HEK293T (cell line): Measurements from ENCODE around the gene SHPK.

Source experiments
- ARNT ChIP-seq: fragments of 450-650 bp; IDR thresholded peaks from 2 replicates; pipeline ENCODE4 v1.6.1; 2017; ENCODE audit warnings: mild to moderate bottlenecking
- SP1 ChIP-seq: fragments of 450-650 bp; IDR thresholded peaks from 2 replicates; pipeline ENCODE4 v1.6.1; 2017

DNA sequence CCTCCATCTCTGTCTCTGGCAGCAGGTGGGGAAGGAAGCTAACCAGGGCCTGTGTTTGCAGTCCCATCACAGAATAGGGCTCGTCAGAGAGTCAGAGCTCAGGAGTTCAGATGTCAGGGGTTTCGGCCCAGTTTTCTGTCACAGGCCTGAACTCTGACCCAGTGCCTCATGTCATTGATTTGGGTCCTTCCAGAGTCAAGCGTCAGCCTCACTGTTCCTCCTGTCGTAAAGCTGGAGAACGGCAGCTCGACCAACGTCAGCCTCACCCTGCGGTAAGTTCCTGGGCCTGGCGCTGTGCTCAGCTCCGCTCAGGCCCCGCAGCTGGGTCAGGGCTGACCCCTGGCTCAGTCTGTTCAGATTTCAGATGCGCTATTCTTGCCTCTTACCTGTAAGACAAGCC, 11.2 kb upstream of the SHPK start:
- TF ChIP-seq SP1 = no peak
- TF ChIP-seq ARNT = no peak
